OCI-LY1 (cell line): Measurements from ENCODE around the gene ESAM.

Experiments used
- H2AFZ ChIP-seq: fragments of 200-600 bp; sonication (generic), shearing (Covaris generic); 2 replicates; pipeline ENCODE4 v1.6.0; 2014; ENCODE audit warnings: antibody characterized with exemption, mild to moderate bottlenecking, low read length
- H3F3A ChIP-seq: fragments of 200-600 bp; sonication (generic), shearing (Covaris generic); 2 replicates; pipeline ENCODE4 v1.6.0; 2014; ENCODE audit warnings: mild to moderate bottlenecking, antibody characterized with exemption, low read length, moderate library complexity; ENCODE audit not compliant: insufficient read depth
- H3K27ac ChIP-seq: fragments of 200-600 bp; sonication (generic); 2 replicates; pipeline ENCODE4 v1.5.1; 2014; ENCODE audit warnings: low read length, mixed run types, mild to moderate bottlenecking, low read depth; ENCODE audit not compliant: poor library complexity, severe bottlenecking
- H3K27me3 ChIP-seq: fragments of 200-600 bp; sonication (generic); 2 replicates; pipeline ENCODE4 v1.6.0; 2014; ENCODE audit warnings: antibody characterized with exemption, mild to moderate bottlenecking, low read length, moderate library complexity; ENCODE audit not compliant: insufficient read depth
- H3K36me3 ChIP-seq: fragments of 200-600 bp; sonication (generic); 2 replicates; pipeline ENCODE4 v1.6.1; 2014; ENCODE audit warnings: mild to moderate bottlenecking, antibody characterized with exemption, low read length, moderate library complexity, mixed read lengths; ENCODE audit not compliant: insufficient read depth
- H3K4me1 ChIP-seq: fragments of 200-600 bp; sonication (generic); 2 replicates; pipeline ENCODE4 v1.5.1; 2014; ENCODE audit warnings: mild to moderate bottlenecking, low read length, moderate library complexity; ENCODE audit not compliant: insufficient read depth, severe bottlenecking
- H3K4me2 ChIP-seq: fragments of 200-600 bp; sonication (generic), shearing (Covaris generic); 2 replicates; pipeline ENCODE4 v1.6.1; 2014; ENCODE audit warnings: low read length
- H3K4me3 ChIP-seq: fragments of 200-600 bp; sonication (generic); 2 replicates; pipeline ENCODE4 v1.5.1; 2014; ENCODE audit warnings: low read length, low read depth, mild to moderate bottlenecking, mixed read lengths; ENCODE audit not compliant: poor library complexity, severe bottlenecking
- H3K79me2 ChIP-seq: fragments of 200-600 bp; shearing (Covaris generic); 2 replicates; pipeline ENCODE4 v1.6.1; 2016; ENCODE audit warnings: mixed run types, low read length, mixed read lengths; ENCODE audit not compliant: insufficient read depth
- H3K9ac ChIP-seq: fragments of 200-600 bp; sonication (generic), shearing (Covaris generic); 2 replicates; pipeline ENCODE4 v1.6.1; 2014; ENCODE audit warnings: mild to moderate bottlenecking, low read length, mixed read lengths
- H3K9me2 ChIP-seq: fragments of 200-600 bp; sonication (generic), shearing (Covaris generic); 2 replicates; pipeline ENCODE4 v1.6.1; 2014; ENCODE audit warnings: low read depth, mild to moderate bottlenecking, low read length, mixed read lengths
- H3K9me3 ChIP-seq: fragments of 200-600 bp; shearing (Covaris generic); 2 replicates; pipeline ENCODE4 v1.6.1; 2014; ENCODE audit warnings: low read length, mixed read lengths
- H4K20me1 ChIP-seq: fragments of 200-600 bp; sonication (generic), shearing (Covaris generic); 2 replicates; pipeline ENCODE4 v1.6.0; 2016; ENCODE audit warnings: mild to moderate bottlenecking, low read length; ENCODE audit not compliant: insufficient read depth
- EZH2 ChIP-seq: fragments of 200-600 bp; sonication (generic), shearing (Covaris generic); IDR thresholded peaks from 2 replicates; pipeline ENCODE4 v1.8.0; 2017; ENCODE audit warnings: borderline replicate concordance, mixed run types, mild to moderate bottlenecking, antibody characterized with exemption, low read length, moderate library complexity, mixed read lengths
- TF ChIP-seq, protein P1 (sequence below): fragments of 200-600 bp; sonication (generic), shearing (Covaris generic); IDR thresholded peaks from 2 replicates; pipeline ENCODE4 v1.5.1; 2017; ENCODE audit warnings: mild to moderate bottlenecking, antibody characterized with exemption, low read length, moderate library complexity, mixed read lengths

The ESAM gene

DNA sequence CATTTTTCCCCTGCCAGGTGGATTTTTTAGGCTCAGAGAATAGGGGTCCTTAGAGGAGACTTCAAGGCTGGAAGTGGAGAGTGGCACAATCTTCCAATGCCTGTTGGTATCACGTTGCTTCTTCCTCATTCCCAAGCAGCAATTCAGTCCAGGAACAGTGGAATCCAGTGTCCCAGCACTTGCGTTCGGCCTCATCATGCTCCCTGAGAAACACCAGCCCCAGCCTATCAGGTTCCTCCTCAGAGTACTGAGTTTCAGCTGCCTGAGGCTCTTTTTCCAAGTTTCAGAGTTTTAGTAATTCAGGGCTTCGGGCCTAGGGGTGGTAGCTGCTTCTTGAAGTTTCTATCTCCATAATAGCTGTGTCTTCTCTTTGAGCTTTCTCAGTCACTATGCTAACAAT lies 54.3 kb downstream of the ESAM start:
- no peaks in the 10 kb centered on the region for H3K79me2 ChIP-seq
- H3K9me2 ChIP-seq, result no peaks in the 10 kb centered on the region
- H3K4me1 ChIP-seq, result no peaks in the 10 kb centered on the region
- H3K36me3 ChIP-seq, result no peaks in the 10 kb centered on the region
- no peaks in the 10 kb centered on the region for H4K20me1 ChIP-seq
- H2AFZ ChIP-seq, result no peak overlapping the region
- no peaks in the 10 kb centered on the region for H3K9me3 ChIP-seq
- no peak overlapping the region for H3K27ac ChIP-seq
- no peak for TF ChIP-seq EZH2
- TF ChIP-seq, protein P1, sequence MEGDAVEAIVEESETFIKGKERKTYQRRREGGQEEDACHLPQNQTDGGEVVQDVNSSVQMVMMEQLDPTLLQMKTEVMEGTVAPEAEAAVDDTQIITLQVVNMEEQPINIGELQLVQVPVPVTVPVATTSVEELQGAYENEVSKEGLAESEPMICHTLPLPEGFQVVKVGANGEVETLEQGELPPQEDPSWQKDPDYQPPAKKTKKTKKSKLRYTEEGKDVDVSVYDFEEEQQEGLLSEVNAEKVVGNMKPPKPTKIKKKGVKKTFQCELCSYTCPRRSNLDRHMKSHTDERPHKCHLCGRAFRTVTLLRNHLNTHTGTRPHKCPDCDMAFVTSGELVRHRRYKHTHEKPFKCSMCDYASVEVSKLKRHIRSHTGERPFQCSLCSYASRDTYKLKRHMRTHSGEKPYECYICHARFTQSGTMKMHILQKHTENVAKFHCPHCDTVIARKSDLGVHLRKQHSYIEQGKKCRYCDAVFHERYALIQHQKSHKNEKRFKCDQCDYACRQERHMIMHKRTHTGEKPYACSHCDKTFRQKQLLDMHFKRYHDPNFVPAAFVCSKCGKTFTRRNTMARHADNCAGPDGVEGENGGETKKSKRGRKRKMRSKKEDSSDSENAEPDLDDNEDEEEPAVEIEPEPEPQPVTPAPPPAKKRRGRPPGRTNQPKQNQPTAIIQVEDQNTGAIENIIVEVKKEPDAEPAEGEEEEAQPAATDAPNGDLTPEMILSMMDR, result no peak
- no peaks in the 10 kb centered on the region for H3F3A ChIP-seq
- H3K4me2 ChIP-seq, result no peak overlapping the region
- no peaks in the 10 kb centered on the region for H3K27me3 ChIP-seq
- no peak overlapping the region for H3K9ac ChIP-seq
- H3K4me3 ChIP-seq, result no peak overlapping the region
